NCI-H82 (cell line): Measurements from ENCODE around the gene APOC3.

ENCODE experiments used
- DNase-seq: peaks from one replicate; lab custom pipeline; 2025; lab: John Stamatoyannopoulos, UW

Gene APOC3

GRCh38 chr11:116804001-116804400 lies 25.7 kb upstream of the APOC3 start:
- no peak for DNase-seq

DNA sequence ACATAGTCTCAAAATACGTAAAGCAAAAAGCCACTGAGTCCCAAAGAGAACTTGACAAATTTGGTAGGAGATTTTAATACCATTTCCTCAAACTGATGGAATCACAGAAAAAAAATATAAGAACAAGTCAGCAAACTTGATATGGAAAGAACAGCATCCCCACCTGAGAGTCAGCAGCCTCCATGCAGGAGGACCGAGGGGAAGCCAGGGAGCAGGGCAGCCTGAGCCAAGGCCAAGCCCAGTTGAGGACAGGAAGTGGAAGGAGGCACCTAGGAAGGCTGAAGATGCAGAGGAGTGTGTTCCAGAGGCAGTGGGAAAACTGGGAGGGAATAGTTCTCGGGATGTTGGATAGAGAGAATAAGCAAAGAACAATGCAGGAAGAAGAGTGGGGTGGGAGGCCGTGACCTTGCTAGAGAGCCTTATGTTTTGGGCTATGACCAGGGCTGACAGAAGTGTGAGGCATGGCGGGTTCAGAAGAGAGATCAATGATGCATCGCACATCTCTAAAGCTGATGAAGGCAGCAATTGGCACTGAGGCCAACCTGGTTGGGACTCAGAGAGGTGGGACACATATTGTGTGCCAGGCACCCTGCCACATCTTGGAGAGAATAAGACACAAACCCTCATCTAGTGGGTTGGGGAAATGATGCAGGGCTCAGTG lies 22.0 kb upstream of the APOC3 start:
- DNase-seq: no peak

DNA sequence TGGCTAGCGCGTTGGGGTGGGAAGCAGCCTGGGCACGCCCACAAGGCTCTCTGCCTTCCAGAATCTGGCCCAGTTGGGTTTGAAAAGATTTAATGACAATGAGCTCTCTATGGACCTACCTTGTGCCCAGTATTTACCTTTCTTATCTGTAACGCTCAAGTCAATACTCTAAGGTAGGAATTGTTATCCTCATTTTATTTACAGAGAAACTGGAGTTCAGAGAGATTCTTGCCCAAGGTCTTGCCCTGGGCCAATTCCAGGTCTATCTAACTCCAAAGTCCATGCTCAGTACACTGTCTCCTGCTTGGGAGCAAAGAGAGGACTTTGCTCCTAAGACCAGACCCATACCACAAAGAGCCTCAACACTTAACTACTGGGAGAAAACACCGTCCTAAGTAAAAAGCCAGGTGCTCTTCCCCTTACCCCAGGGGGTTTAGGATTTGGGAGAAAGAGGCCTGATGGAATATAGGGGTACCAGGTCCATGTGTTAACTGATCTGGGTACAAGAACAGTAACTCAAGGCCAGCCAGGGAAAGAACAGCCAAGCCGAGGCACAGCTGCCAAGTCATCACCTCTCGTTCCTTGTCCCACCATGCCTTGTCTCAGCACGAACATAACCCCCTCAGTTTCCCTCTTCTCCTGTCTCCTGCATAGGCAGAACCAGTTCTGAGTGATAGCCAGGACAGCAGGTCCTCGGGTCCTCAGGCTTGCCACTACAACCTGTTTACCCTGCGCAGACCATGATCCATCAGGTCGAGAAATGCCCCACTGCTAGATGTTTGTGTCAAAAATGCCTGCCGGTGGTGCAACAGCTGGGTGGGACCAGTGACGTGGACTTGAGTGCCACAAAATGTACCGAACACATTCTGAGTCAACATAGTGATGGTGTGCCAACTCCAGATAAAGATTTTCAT lies 21.2 kb upstream of the APOC3 start:
- no peak for DNase-seq

DNA sequence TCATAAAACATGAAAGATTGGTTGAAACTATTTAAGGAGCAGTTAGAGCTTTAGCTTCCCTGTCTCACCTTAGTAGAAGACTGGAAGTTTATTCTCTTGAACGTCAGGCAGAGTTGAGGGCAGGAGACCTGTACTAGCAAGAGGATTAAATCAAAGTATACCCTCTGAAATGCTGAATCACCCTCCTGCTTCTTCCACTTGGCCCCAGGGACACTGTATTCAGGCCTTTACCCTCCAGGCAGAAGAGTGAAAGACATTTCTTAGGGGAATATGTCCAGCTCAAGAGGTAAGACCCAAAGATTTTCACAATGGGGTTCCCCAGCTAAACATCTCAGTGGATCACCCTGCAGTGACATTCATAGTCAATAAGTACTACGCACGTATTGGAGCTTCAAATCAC lies 18.5 kb upstream of the APOC3 start:
- no peak for DNase-seq

GRCh38 chr11:116812109-116812508 lies 17.6 kb upstream of the APOC3 start:
- no peak for DNase-seq

GRCh38 chr11:116813170-116813569 lies 16.5 kb upstream of the APOC3 start:
- no peak for DNase-seq

DNA sequence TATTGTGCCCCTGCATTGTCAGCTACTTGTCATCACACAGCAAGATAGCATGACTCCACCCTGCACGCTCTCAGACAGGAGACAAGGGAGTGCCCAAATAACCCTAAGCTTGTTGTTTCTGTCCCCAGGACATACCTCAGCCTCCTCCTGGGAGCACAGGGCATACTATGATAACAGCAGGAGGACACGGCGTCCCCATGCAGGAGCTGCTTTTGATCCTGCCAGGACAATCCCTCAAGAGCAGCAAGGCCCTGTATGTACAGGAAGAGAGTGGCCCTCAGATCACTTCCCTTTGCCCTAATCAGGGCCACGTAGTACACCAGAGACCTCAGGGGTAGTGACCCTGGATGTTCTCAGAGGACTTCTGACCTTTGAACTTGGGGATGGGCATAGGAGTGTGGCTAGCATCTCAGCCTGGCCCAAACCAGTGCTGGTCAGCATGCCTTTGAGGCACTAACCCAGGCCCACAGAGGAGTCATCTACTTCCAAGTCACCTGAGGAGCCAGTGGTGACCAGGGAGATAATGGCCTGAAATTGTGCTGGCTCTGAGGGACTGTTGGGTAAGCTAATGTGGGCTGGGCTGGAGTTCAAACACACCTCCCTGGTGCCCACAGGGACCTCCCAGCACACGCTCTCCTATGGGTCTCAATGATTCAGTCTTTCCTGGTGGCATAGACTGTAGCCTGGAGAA lies 15.8 kb upstream of the APOC3 start:
- DNase-seq: no peak

- no peak for DNase-seq
Observed at GRCh38 chr11:116814502-116814901, 15.2 kb upstream of the APOC3 start.

DNA sequence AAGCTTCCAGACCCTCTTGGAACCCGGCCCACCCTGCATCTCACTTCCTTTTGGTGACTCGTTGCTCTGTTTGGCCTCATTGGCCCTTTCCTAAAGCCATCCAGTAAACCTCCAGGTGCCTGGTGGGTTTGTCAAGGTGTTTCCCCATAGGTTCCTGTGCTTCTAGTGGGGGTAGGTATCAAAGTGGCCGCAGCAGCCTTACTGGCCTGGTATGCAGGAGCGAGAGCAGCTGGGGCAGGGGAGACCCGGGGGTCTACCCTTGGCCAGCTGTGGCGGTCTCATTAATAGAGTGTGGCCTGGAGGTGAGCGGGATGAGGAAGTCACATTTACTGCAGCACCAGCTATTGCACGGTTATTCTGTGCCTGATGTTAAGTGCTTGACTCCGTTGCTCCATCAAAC lies 10.7 kb upstream of the APOC3 start:
- no peak for DNase-seq

- DNase-seq: no peak
Observed at GRCh38 chr11:116821050-116821918, 8.4 kb upstream of the APOC3 start.

DNA sequence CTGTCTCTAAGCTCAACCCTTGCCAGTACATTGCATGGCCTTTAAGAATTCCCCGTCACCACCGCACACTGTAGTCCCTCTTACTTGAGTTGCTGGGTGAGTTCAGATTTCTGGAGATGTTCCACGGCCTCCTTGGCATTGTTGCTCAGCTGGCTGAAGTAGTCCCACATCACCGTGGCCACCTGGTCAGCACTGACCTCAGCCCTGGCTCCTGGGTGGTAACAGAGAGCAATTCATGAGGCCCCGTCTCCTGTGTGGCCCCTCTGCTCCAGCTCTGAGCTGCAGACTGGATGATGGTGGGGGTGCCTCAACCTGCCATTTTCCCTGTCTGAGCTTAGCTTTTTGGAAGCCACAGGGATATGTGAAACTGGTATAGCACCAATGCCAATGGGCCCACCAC lies 7.1 kb upstream of the APOC3 start:
- no peak for DNase-seq

DNA sequence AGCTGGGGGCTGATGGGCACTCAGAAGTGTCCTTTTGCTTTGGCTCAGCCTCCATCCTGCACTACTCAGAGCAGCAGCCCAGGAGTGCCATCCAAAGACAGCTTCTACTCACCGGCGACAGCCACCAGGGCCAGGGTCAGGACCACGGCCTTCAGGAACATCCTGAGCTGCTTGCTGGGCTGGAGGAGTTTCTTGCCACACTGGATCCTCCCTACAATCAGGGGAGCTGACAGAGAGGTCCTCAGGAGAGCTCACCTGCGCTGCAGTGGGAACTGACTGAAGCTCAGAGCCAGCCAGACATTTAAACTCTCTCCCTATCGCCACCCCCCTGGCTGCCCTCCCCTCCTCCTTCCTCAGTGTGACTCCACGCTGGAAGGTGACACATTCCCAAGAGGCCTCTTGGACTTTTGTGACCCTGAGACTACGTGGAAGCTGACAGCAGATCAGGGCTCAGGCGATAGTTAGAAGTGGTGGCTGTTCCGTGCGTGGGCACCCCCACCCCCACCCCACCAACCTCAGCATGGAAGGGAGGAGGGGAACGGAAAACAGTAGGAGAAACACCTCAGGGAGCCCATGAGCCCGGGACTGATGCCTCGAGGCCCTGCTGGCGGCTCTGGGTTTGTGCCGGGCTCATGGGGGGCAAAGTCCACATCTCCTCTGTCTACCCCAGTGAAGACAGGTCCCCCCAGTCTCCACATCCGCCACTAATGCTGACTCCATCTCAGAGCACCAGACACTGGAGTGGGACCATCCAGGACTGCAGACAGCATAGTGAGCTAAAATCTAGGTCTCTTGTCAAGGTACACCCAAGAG lies 6.5 kb upstream of the APOC3 start, which contains the start of gene APOA4:
APOA4 (minus strand) TSS at position 274 of the 813 bp plus-strand sequence; CDS start at position 161, 113 bp downstream.
- DNase-seq: no peak

DNA sequence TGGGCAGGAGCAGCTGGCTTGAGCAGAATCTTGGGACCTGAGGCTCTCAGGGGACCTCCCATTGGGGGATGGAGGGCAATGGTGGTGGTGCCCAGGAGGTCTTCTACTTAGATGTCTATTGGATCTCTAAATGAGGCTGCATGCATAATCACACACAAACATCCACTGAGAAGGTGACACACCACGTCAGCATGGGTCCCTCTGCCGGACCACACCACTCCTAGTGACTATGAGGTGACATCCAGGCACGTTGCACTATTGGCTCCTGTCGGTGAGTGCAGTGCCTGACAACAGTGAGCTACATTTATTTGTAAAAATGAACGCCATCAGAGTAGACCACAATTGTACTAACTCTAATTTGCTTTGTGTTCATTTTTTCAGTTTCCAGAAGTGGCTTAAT lies 4.3 kb upstream of the APOC3 start:
- DNase-seq: no peak

DNA sequence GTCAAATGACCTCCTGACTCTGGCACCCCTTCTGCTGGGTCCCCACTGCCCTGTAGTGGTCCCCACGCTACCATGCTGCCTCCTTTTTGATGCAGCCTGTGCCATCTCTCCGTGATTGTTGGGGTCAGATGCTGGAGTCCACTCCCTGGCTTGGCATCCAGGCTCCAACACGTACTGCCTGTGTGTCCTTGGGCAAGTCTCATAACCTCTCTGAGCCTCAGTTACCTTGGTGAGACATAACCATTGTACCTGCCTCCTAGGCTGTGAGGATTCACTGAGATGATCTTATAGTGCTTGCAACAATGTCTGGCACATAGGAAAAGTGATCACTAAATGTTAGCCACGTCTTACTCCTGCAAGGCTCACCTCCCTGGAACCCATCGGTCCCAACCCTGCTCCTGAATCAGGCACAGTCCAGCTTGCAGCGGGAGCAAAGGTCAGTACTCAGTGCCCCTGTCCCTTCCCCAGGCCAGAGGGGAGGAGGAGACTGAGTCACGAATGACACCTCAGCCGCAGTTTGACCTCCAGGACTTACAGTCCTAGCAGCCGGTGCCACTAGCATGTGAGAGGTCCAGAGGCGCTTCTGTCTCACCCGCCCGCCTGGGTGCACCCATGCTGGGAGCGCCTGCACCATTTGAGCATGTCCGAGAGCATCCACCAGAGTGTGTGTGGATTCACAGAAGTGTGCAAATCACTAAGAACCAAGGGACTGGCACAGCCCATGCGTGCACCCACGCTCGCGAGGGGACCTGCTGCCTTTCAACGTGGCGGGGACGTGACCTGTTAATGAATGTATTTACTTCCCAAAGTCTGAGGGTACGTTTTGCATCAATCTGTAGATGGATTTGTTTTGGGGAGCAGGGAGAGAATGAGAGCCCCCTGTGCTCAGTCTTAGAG lies 3.6 kb upstream of the APOC3 start:
- no peak for DNase-seq

DNA sequence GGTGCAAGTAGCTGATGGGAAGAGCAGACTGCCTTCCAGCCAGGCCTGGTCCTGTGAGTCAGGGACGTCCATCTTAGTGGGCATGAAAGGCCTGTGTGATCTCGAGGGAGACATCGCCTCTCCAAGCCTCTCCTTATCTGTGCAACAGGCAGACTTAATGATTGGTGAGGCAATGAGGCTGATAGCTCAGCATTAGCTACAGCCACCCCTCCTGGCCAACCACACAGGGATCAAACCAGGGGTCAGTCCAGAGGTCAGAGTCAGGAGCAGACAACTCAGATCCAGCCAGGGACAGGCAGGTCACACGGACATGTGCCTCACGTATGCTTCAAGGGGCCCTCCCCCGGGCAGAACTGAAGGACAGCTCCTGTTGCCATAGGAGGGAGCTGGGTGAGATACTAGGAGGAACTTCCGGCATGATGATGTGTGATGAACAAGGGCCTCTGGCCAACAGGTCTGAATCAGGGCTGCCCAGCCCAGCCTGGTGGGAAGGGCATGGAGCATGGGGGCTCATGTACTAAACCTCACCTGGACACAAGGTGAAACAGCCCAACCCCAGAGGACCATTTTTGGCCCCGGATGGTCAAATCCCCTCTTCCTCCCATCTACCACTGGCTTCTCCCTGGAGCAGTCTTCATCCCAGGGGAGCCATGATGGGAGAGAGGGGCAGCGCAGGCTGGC lies 2.8 kb upstream of the APOC3 start:
- no peak for DNase-seq

GRCh38 chr11:116827461-116827860 lies 2.2 kb upstream of the APOC3 start:
- DNase-seq: no peak

DNA sequence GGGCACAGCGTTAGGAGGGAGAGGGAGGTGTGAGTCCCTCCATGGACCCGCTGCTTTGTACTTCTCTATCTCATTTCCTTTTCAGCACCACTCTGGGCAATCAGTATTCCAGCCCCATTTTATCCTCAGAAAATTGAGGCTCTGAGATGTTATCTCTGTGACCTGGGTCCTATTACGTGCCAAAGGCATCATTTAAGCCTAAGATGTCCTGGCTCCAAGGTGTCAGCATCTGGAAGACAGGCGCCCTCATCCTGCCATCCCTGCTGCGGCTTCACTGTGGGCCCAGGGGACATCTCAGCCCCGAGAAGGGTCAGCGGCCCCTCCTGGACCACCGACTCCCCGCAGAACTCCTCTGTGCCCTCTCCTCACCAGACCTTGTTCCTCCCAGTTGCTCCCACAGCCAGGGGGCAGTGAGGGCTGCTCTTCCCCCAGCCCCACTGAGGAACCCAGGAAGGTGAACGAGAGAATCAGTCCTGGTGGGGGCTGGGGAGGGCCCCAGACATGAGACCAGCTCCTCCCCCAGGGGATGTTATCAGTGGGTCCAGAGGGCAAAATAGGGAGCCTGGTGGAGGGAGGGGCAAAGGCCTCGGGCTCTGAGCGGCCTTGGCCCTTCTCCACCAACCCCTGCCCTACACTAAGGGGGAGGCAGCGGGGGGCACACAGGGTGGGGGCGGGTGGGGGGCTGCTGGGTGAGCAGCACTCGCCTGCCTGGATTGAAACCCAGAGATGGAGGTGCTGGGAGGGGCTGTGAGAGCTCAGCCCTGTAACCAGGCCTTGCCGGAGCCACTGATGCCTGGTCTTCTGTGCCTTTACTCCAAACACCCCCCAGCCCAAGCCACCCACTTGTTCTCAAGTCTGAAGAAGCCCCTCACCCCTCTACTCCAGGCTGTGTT lies 829 bp upstream of the APOC3 start:
- no peak for DNase-seq
